Nephron progenitor cell (in vitro differentiated cells): ENCODE measurements around the gene RPS18.
A peak's percentile ranks its signal among the peaks of the same experiment; 100 is the strongest.

Experiments
- DNase-seq: peaks from one replicate; pipeline ENCODE4 v3.0.0; 2021
- H3K27ac Mint-ChIP-seq: 2 replicates; pipeline ENCODE4 v1.8.0; 2021; ENCODE audit warnings: mild to moderate bottlenecking, moderate library complexity, mixed read lengths
- H3K27me3 Mint-ChIP-seq: 2 replicates; pipeline ENCODE4 v1.8.0; 2021; ENCODE audit warnings: mild to moderate bottlenecking, low read depth, mixed read lengths; ENCODE audit not compliant: poor library complexity
- H3K36me3 Mint-ChIP-seq: 2 replicates; pipeline ENCODE4 v1.8.0; 2021; ENCODE audit warnings: low read depth, mixed read lengths
- H3K4me1 Mint-ChIP-seq: 2 replicates; pipeline ENCODE4 v1.8.0; 2021; ENCODE audit warnings: mixed read lengths
- H3K4me3 Mint-ChIP-seq: 2 replicates; pipeline ENCODE4 v1.8.0; 2021; ENCODE audit warnings: mild to moderate bottlenecking, moderate library complexity, mixed read lengths
- H3K9me3 Mint-ChIP-seq: 2 replicates; pipeline ENCODE4 v1.8.0; 2021; ENCODE audit warnings: mild to moderate bottlenecking, moderate library complexity, mixed read lengths
- TF ChIP-seq, protein P1 (sequence below): fragments of 200-600 bp; sonication (generic); IDR thresholded peaks from 2 replicates; pipeline ENCODE4 v1.5.0; 2021; ENCODE audit warnings: antibody characterized with exemption

RPS18 gene

DNA sequence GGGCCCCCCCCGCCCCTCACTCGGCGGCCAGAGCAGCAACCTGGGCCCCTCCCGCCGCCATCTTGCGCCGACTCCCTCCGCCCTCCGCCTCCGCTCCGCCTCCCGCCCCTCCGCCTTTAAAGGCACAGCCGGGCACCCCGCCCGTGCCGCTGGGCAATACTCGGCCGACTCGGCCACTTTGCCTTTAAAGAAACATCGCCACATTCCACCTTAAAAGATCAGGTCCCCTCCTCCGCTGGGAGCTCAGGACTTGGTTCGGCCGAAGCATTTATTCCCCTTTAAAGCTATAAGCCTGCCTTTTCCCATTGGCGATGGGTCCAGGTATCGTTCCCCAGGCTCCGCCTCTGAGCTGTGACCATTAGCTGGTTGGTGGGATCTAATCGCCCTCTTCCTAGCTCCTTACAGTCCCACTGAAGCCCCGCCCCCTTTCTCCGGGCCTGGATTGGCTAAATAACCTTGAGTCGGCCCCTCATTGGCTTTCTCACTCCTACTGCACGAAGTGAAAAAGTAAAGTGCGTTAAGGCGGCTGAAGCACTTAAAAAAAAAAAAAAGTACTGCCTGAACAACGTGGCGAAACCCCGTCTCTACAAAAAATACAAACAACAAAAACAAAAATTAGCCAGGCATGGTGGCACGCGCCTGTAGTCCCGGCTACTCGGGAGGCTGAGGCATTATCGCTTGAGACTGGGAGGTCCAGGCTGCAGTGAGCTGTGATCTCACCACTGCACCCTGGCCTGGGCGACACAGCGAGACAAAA lies 46.0 kb downstream of the RPS18 start, which contains the start of gene ZBTB22:
Gene ZBTB22 (minus strand): TSS at position 76 of the 757 bp plus-strand sequence. CDS start 828 bp downstream, outside the sequence.
- DNase-seq: peak; percentile 99
- Mint-ChIP-seq H3K9me3 (no peaks in the 10 kb centered on the region), H3K27me3 (peaks cover 27% of the 10 kb centered on the region), H3K4me3 (peak within 1 kb of the TSS; percentile 96), H3K36me3 (peaks cover 28% of the 10 kb centered on the region), H3K4me1 (peaks cover 94% of the 10 kb centered on the region), H3K27ac (peak within 1 kb of the TSS; percentile 97)
- TF ChIP-seq, protein P1, sequence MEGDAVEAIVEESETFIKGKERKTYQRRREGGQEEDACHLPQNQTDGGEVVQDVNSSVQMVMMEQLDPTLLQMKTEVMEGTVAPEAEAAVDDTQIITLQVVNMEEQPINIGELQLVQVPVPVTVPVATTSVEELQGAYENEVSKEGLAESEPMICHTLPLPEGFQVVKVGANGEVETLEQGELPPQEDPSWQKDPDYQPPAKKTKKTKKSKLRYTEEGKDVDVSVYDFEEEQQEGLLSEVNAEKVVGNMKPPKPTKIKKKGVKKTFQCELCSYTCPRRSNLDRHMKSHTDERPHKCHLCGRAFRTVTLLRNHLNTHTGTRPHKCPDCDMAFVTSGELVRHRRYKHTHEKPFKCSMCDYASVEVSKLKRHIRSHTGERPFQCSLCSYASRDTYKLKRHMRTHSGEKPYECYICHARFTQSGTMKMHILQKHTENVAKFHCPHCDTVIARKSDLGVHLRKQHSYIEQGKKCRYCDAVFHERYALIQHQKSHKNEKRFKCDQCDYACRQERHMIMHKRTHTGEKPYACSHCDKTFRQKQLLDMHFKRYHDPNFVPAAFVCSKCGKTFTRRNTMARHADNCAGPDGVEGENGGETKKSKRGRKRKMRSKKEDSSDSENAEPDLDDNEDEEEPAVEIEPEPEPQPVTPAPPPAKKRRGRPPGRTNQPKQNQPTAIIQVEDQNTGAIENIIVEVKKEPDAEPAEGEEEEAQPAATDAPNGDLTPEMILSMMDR: no peak

DNA sequence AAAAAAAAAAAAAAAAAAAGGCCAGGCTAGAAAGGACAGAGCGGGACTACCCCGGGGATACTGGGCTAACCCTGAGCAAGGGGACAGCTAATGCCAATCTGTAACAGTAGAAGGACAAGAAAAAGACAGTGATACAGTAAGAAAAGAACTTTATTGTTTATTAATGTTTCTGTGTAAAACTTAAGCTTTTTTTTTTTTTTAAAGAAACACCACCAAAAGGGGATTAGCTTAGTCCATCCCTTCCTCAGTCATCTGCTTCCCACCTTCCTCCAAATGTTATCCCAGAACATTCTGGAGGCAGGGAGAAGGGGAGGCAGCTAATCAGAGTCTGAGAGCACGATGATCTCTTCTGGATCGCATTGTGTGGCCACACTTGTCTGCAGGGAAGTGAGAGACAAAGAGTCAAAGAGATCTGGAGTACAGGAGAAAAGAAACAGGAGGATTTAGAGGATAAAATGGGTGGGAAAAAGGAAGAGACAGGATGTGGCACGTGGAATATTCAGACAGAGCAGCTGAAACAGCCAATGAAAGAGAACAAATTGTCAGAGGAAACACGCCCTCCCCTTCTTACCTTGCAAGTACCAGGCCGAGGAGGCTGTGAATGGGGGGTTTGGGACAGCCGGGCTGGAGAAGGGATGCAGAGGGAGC lies 46.7 kb downstream of the RPS18 start:
- peak overlapping the region; percentile 96 for H3K4me3 Mint-ChIP-seq
- no peaks in the 10 kb centered on the region for H3K9me3 Mint-ChIP-seq
- peak overlapping the region; percentile 97 for H3K27ac Mint-ChIP-seq
- peaks cover 20% of the 10 kb centered on the region for H3K27me3 Mint-ChIP-seq
- peaks cover 91% of the 10 kb centered on the region for H3K4me1 Mint-ChIP-seq
- peaks cover 28% of the 10 kb centered on the region for H3K36me3 Mint-ChIP-seq
- TF ChIP-seq, protein P1: no peak
- no peak for DNase-seq

- no peak for DNase-seq
- peaks cover 28% of the 10 kb centered on the region for H3K36me3 Mint-ChIP-seq
- TF ChIP-seq, protein P1: no peak
- peak overlapping the region; percentile 89 for H3K27ac Mint-ChIP-seq
- H3K27me3 Mint-ChIP-seq: peaks cover 6% of the 10 kb centered on the region
- peaks cover 87% of the 10 kb centered on the region for H3K4me1 Mint-ChIP-seq
- H3K4me3 Mint-ChIP-seq: peak overlapping the region; percentile 93
- no peaks in the 10 kb centered on the region for H3K9me3 Mint-ChIP-seq
Measured at GRCh38 chr6:33319939-33320314, 48.1 kb downstream of the RPS18 start.

DNA sequence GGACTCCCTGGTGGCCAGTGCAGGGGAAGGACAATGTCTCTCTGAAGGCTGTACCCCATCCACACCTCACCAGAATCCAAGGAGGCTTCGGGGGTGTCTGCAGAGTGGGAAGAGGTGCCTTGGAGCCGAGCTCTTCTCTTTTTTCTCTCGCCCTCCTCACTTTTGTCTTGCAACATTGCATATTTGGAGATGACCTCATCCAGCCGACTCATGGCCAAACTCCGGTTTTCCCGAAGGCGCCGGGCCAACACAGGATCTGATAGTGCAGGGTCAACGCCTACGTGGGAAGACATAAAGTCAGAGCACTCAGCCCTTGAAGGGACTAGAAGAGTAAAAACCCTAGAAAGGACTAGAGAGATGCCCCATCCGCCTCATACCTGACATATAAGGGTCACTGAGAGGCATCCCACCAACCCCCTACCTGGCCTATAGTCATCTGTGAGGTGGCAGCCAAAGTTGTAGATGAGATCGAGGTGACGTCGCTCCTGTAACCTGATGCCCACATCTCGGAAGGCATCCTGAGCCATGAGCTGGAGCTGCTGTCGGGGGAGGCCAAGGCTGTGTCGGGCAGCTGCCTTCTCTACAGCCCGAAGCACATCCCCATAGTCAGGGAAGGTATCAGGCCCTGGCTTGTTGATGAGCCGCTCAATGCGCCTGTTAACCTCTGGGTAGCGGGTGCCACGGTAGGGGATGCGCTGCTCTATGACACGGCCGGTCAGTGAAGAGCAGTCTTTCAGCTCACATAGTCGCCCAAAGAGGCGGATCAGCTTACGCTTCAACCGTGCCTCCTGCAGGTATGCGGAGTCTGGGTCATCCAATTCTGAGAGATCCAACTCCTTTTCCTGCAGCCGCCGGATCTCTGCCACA lies 48.7 kb downstream of the RPS18 start:
- Mint-ChIP-seq H3K9me3 (no peaks in the 10 kb centered on the region), H3K4me1 (peaks cover 81% of the 10 kb centered on the region), H3K27ac (peak overlapping the region; percentile 96), H3K36me3 (peaks cover 28% of the 10 kb centered on the region), H3K4me3 (peak overlapping the region; percentile 93), H3K27me3 (peaks cover 6% of the 10 kb centered on the region)
- TF ChIP-seq, protein P1: no peak
- DNase-seq: no peak

DNA sequence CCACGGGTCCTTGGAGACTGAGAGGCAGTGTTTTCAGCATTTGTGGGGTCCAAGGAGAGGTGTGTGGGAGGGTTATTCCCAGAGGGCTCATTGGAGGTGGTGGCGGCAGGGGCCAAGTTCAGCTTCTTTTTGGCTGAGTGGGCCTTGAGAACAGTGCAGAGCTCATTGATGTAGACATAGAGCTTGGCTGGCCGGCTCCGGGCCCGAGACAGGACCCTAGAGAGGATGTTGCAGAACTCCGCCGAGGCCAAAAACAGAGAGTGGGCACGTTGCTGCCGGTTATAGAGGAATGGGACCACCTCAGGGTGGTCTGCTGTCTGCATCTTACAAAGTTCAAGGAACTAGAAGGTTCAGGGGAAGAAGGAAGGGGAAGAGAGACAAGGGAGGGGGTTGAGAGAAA lies 49.4 kb downstream of the RPS18 start:
- TF ChIP-seq, protein P1: no peak
- Mint-ChIP-seq H3K36me3 (peaks cover 28% of the 10 kb centered on the region), H3K27ac (peak overlapping the region; percentile 96), H3K4me1 (peaks cover 76% of the 10 kb centered on the region), H3K27me3 (peaks cover 6% of the 10 kb centered on the region), H3K9me3 (no peaks in the 10 kb centered on the region), H3K4me3 (peak overlapping the region; percentile 93)
- DNase-seq: no peak
